IPS-NIHi7 (cell line): ENCODE results near the gene SLC51A.
"Not testable (repeated sequence)": the region's sequence is repeated elsewhere in the genome, so short reads cannot be mapped to it uniquely, and the experiment has no call there.

Experiments used
- DNase-seq: peaks from one replicate; pipeline ENCODE4 v3.0.0; 2012; ENCODE audit warnings: mixed read lengths; ENCODE audit errors: extremely low spot score

The SLC51A gene

GRCh38 chr3:196193133-196193735 lies 23.1 kb upstream of the SLC51A start:
- no peak for DNase-seq

- no peak for DNase-seq
Measured at GRCh38 chr3:196193736-196194541, 22.4 kb upstream of the SLC51A start.

GRCh38 chr3:196194542-196194915 lies 21.8 kb upstream of the SLC51A start:
- DNase-seq: no peak

- DNase-seq: no peak
Measured at GRCh38 chr3:196195664-196196265, 20.6 kb upstream of the SLC51A start.

- peak; percentile 3 for DNase-seq
Measured at GRCh38 chr3:196197524-196197923, 18.8 kb upstream of the SLC51A start.

GRCh38 chr3:196198081-196198675 lies 18.2 kb upstream of the SLC51A start:
- DNase-seq: no peak

GRCh38 chr3:196198771-196199753 lies 17.3 kb upstream of the SLC51A start:
- peak; percentile 16 for DNase-seq

GRCh38 chr3:196202516-196202970 lies 13.8 kb upstream of the SLC51A start:
- DNase-seq: peak; percentile 8

GRCh38 chr3:196203846-196204245 lies 12.5 kb upstream of the SLC51A start:
- DNase-seq: no peak

- peak; percentile 4 for DNase-seq
Measured at GRCh38 chr3:196205442-196206205, 10.7 kb upstream of the SLC51A start.

- peak; percentile 68 for DNase-seq
Measured at GRCh38 chr3:196207159-196207832, 9.0 kb upstream of the SLC51A start.

GRCh38 chr3:196207833-196208607 lies 8.3 kb upstream of the SLC51A start:
- peak; percentile 98 for DNase-seq

GRCh38 chr3:196208942-196209695 lies 7.2 kb upstream of the SLC51A start:
- DNase-seq: peak; percentile 3

- DNase-seq: not testable (repeated sequence)
Measured at GRCh38 chr3:196209944-196210672, 6.2 kb upstream of the SLC51A start.

GRCh38 chr3:196210673-196211556 lies 5.4 kb upstream of the SLC51A start, which contains the start of gene ZDHHC19:
TSS of gene ZDHHC19 (minus strand) at chr3:196211400. CDS start at chr3:196211315, 85 bp downstream.
- DNase-seq: peak; percentile 4

- no peak for DNase-seq
Measured at GRCh38 chr3:196214783-196215441, 1.4 kb upstream of the SLC51A start.
